Activated naive CD8-positive, alpha-beta T cell treated with anti-CD3 and anti-CD28 coated beads, Interleukin-2, amount 50 U/mL, for 24 hours (primary cell): ENCODE results near the gene DLG2.

Experiments used
- ATAC-seq: fragments of 150-1000 bp; cut with Tn5 transposase; one replicate; pipeline ENCODE4 v1.10.0; 2021
- DNase-seq: peaks from one replicate; pipeline ENCODE4 v3.0.0; 2021
- H3K27ac Mint-ChIP-seq: one replicate; pipeline ENCODE4 v1.8.0; 2021; ENCODE audit warnings: mild to moderate bottlenecking, mixed read lengths
- H3K27me3 Mint-ChIP-seq: one replicate; pipeline ENCODE4 v1.8.0; 2021; ENCODE audit warnings: mixed read lengths
- H3K36me3 Mint-ChIP-seq: one replicate; pipeline ENCODE4 v1.8.0; 2021; ENCODE audit warnings: low read depth, mixed read lengths
- H3K4me1 Mint-ChIP-seq: one replicate; pipeline ENCODE4 v1.8.0; 2021; ENCODE audit warnings: mixed read lengths
- H3K4me3 Mint-ChIP-seq: one replicate; pipeline ENCODE4 v1.8.0; 2021; ENCODE audit warnings: mild to moderate bottlenecking, moderate library complexity, mixed read lengths
- H3K9me3 Mint-ChIP-seq: one replicate; pipeline ENCODE4 v1.8.0; 2021; ENCODE audit warnings: mixed read lengths

DLG2 gene

GRCh38 chr11:84437071-84437980 is 1189.8 kb downstream of the DLG2 start:
- no peak overlapping the region for H3K4me3 Mint-ChIP-seq
- H3K27me3 Mint-ChIP-seq, result peaks cover 3% of the 10 kb centered on the region
- no peak overlapping the region for H3K27ac Mint-ChIP-seq
- H3K36me3 Mint-ChIP-seq, result no peaks in the 10 kb centered on the region
- ATAC-seq (no peak), DNase-seq (no peak)
- no peaks in the 10 kb centered on the region for H3K4me1 Mint-ChIP-seq
- peaks cover 8% of the 10 kb centered on the region for H3K9me3 Mint-ChIP-seq

DNA sequence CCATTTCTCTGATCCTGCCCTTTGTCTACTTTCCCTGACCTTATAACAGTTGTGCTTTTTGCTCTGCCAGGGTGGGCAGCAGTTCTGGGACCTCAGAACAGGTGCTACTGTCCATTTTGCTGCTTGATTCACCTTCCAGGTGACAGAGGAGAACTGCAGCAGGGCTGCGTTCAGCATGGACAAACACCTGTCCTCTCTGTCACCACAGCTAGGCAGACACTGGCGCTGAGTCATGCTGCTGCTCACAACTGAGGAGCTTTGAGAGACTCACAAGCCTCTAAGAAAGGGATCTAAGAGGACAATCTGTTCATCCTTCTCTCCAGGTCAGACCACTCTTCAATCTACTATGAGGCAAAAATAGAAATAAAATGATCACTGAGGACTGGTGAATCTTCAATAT is 1196.5 kb downstream of the DLG2 start:
- Mint-ChIP-seq H3K4me1 (no peaks in the 10 kb centered on the region), H3K9me3 (peaks cover 7% of the 10 kb centered on the region), H3K4me3 (no peak overlapping the region), H3K36me3 (no peaks in the 10 kb centered on the region), H3K27ac (no peak overlapping the region), H3K27me3 (no peaks in the 10 kb centered on the region)
- DNase-seq, result no peak
- no peak for ATAC-seq

DNA sequence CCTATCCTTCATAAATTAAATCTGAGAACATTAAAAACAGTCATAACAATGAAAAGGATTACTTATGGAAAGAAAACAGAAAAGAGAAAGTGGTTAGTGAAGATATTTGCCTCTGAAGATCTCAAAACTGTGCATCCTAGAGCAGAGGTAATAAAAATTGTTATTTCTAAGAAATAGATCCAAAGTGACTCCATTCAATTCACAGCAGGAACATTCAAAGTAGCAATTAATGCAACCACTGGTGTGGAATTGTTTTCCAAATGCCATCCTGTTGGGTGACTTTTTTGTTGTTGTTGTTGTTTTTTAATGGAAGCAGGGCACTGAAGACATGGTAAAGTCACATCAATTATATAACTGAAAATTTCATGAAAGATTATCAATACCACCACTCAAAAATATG is 1201.5 kb downstream of the DLG2 start:
- Mint-ChIP-seq H3K27ac (no peak overlapping the region), H3K4me3 (no peak overlapping the region), H3K27me3 (no peaks in the 10 kb centered on the region), H3K36me3 (no peaks in the 10 kb centered on the region), H3K4me1 (no peaks in the 10 kb centered on the region), H3K9me3 (peaks cover 13% of the 10 kb centered on the region)
- DNase-seq (no peak), ATAC-seq (no peak)

GRCh38 chr11:84420271-84420670 is 1206.9 kb downstream of the DLG2 start:
- Mint-ChIP-seq H3K27me3 (no peaks in the 10 kb centered on the region), H3K27ac (no peak overlapping the region), H3K4me3 (no peak overlapping the region), H3K4me1 (no peaks in the 10 kb centered on the region), H3K9me3 (peaks cover 15% of the 10 kb centered on the region), H3K36me3 (no peaks in the 10 kb centered on the region)
- DNase-seq, result no peak
- ATAC-seq, result no peak

DNA sequence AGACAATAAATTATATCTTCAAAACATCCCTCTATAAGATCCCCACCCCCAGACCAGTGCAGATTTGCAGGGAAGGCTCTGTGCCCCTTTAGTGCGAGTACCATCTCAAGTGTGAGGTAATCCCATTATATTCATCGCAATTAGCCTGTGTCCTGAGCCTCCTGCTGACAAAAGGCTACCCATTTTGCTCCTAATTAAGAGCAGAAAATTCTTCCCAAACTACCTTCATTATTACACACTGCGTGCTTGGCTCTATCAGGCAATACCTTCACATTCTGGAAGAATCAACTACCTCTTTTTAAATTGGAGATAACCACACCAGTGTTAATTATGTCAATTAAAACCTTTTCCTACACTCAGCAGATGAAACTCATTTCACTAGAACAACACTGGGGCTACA is 1207.5 kb downstream of the DLG2 start:
- Mint-ChIP-seq H3K27ac (no peak overlapping the region), H3K4me1 (no peaks in the 10 kb centered on the region), H3K4me3 (no peak overlapping the region), H3K9me3 (peaks cover 15% of the 10 kb centered on the region), H3K36me3 (no peaks in the 10 kb centered on the region), H3K27me3 (no peaks in the 10 kb centered on the region)
- DNase-seq, result no peak
- no peak for ATAC-seq

DNA sequence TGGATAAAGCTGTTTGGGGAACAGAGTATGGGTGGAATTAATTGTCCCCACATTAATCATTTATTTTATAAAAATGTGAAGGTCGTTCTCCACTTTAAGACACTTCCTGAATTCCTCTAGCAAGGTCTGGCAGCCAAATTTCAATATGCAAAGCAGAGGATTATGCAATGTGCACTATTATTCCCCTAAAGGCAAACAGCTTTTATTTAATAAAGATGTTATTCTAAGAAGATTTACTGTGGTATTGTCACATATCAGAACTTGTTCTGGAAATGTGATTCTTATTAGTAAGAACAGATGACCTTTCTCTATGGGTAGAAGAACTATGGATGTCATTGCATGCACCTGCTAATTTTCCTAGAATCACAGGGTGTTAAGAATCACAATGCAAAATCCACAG is 1212.2 kb downstream of the DLG2 start:
- Mint-ChIP-seq H3K4me3 (no peak overlapping the region), H3K36me3 (no peaks in the 10 kb centered on the region), H3K4me1 (no peaks in the 10 kb centered on the region), H3K9me3 (peaks cover 8% of the 10 kb centered on the region), H3K27me3 (no peaks in the 10 kb centered on the region), H3K27ac (no peak overlapping the region)
- DNase-seq, result no peak
- no peak for ATAC-seq

DNA sequence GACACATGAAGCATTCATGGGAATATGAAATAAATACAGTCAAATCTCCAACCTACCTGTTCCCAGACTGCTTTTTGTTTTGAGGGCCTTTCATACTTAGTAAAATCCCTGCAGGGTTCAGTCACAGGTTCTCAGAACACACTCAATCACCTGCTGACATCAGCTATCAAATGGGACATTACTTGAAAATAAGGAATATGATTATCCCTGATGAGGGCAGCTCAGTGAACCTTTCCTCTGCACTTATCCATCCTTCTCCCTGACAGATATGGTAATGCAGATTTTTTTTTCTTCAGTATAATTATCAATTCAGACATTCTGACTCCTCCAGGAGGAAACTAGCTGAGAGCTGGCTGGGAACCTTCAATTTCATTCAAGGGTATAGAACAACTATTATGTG is 1213.6 kb downstream of the DLG2 start:
- no peak for ATAC-seq
- Mint-ChIP-seq H3K36me3 (no peaks in the 10 kb centered on the region), H3K4me3 (no peak overlapping the region), H3K27me3 (no peaks in the 10 kb centered on the region), H3K9me3 (peaks cover 6% of the 10 kb centered on the region), H3K4me1 (no peaks in the 10 kb centered on the region), H3K27ac (no peak overlapping the region)
- no peak for DNase-seq

DNA sequence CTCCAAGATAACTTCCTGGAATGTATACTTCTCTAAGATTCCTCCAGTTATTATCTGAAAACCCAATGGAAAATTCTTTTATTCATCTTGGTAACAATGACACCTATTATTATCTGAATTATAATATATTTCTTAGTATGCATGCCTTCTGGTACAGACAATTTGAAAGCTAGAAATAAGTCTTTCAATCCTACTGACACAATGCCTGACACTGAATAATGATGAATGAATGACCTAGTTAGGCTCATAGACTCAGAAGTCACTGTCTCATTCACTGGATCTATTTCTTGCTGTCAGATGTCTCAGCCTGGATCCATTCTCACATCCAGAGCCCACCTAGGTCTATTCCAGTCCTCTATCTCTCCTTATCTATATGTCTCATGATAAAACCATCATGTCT is 1214.3 kb downstream of the DLG2 start:
- peaks cover 6% of the 10 kb centered on the region for H3K9me3 Mint-ChIP-seq

DNA sequence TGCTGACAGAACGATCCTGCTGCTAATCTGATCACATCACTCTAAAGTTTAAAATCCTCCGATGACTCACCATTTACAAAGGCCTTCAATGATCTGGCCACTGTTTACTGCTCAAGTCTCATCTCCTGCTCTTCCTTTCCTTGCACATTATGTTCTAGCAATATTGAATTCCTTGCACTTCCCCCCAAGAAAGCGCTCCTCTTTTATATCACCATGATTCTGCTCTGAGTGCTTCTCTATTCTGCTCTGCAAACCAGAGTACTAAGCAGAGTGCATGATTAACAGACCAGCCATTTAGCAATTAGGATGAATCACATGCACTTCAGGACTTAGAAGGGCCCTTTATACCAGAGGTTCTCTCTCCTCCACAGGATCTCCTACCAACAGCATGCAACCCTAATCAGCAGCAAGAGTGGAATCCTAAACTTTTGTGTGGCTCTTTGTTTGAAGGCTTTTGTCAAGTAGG is 1218.2 kb downstream of the DLG2 start:
- Mint-ChIP-seq H3K36me3 (no peaks in the 10 kb centered on the region), H3K4me1 (no peaks in the 10 kb centered on the region), H3K4me3 (no peak overlapping the region), H3K27ac (no peak overlapping the region), H3K9me3 (peaks cover 6% of the 10 kb centered on the region), H3K27me3 (no peaks in the 10 kb centered on the region)
- no peak for DNase-seq
- ATAC-seq, result no peak

More for the DNA sequence above, 1214.3 kb downstream of the DLG2 start:
- ATAC-seq (no peak), DNase-seq (no peak)
- Mint-ChIP-seq H3K27me3 (no peaks in the 10 kb centered on the region), H3K27ac (no peak overlapping the region), H3K36me3 (no peaks in the 10 kb centered on the region), H3K4me1 (no peaks in the 10 kb centered on the region), H3K4me3 (no peak overlapping the region)

- no peak for ATAC-seq
- Mint-ChIP-seq H3K27me3 (no peaks in the 10 kb centered on the region), H3K9me3 (peaks cover 13% of the 10 kb centered on the region)
Measured at GRCh38 chr11:84407091-84407490, 1220.1 kb downstream of the DLG2 start.

DNA sequence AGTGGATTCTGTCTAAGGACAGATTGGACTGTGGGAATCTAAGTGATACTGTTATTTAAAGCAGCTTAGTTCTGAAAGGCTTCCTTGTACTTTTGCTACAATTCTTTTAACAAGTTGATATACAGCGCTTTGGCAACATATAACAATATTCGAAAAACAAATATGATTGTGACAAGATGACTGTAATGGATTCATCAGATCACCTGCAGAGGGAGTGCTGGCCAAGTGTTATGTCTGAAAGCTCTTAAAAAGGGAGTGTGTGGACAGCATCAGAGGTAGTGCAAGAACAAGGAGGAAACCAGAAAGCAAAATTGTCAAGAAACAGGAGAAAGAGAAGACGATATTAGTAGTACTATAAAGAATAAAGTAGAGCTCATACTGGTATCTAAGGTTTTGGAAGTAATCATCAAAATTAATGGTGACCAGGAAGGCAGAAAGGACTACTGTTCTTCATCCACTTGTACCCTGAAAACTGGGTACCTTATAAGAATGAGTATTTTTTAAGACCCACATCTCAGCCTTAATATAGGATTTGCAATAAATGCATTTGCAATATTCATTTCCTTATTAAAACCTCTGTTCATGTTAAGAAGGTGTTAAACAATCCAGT is 1229.0 kb downstream of the DLG2 start:
- Mint-ChIP-seq H3K36me3 (no peaks in the 10 kb centered on the region), H3K4me1 (no peaks in the 10 kb centered on the region), H3K27me3 (no peaks in the 10 kb centered on the region), H3K9me3 (no peaks in the 10 kb centered on the region), H3K27ac (no peak overlapping the region), H3K4me3 (no peak overlapping the region)
- DNase-seq, result no peak
- no peak for ATAC-seq

More at GRCh38 chr11:84407091-84407490, 1220.1 kb downstream of the DLG2 start:
- Mint-ChIP-seq H3K4me3 (no peak overlapping the region), H3K27ac (no peak overlapping the region), H3K36me3 (no peaks in the 10 kb centered on the region), H3K4me1 (no peaks in the 10 kb centered on the region)
- DNase-seq, result no peak

GRCh38 chr11:84396521-84396920 is 1230.6 kb downstream of the DLG2 start:
- Mint-ChIP-seq H3K4me3 (no peak overlapping the region), H3K4me1 (no peaks in the 10 kb centered on the region), H3K27me3 (no peaks in the 10 kb centered on the region), H3K27ac (no peak overlapping the region), H3K36me3 (no peaks in the 10 kb centered on the region), H3K9me3 (no peaks in the 10 kb centered on the region)
- ATAC-seq (no peak), DNase-seq (no peak)

DNA sequence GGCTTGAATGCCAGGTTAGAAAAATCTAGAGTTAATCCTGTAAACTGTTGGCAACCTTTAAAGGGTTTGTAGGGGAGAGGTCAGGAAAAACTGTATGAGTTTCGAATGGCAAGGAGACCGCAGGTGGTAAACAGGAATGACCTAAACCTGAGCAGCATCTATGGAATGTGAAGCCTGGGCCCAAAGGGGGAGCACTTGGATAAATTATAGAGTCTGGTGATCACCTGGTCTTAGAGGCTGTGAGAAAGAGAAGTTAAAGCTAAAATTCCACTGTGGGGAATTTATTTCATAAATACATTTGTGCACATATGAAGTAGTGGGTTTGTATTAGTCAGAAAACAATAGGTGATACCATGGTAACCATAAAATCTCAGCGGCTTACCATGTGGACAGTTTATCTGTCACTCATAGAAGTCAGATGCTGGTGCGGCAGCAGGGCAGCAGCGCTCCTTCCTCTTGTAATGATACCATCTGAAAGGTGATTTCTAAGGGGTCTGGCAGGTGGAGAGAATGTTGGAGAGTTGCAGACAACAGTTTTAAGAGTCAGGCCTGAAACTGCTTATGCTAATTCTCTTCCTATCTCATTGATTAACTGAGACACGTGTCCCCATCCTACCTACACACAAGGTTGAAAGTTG is 1236.6 kb downstream of the DLG2 start:
- Mint-ChIP-seq H3K27ac (no peak overlapping the region), H3K36me3 (no peaks in the 10 kb centered on the region), H3K4me1 (no peaks in the 10 kb centered on the region), H3K9me3 (no peaks in the 10 kb centered on the region), H3K27me3 (no peaks in the 10 kb centered on the region), H3K4me3 (no peak overlapping the region)
- DNase-seq (no peak), ATAC-seq (no peak)

DNA sequence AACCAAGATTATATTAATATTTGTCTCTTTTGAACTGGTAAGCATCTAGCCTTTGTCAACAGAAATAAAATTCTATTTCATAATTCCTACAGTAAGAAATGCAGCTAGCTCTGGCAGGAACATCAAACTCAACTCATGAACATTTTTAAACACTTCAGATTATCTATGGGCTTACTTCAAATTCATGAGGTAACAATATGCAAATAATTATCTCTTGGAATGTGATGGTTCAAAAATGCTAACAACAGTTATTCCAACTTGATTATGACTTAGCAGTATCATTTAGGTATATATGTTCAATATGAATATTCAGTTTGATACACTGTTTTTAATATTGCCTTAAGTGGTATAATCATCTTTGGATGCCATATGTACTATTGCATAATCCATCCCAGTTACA is 1237.4 kb downstream of the DLG2 start:
- Mint-ChIP-seq H3K27ac (no peak overlapping the region), H3K4me1 (no peaks in the 10 kb centered on the region), H3K27me3 (no peaks in the 10 kb centered on the region), H3K4me3 (no peak overlapping the region), H3K36me3 (no peaks in the 10 kb centered on the region), H3K9me3 (no peaks in the 10 kb centered on the region)
- ATAC-seq (no peak), DNase-seq (no peak)

DNA sequence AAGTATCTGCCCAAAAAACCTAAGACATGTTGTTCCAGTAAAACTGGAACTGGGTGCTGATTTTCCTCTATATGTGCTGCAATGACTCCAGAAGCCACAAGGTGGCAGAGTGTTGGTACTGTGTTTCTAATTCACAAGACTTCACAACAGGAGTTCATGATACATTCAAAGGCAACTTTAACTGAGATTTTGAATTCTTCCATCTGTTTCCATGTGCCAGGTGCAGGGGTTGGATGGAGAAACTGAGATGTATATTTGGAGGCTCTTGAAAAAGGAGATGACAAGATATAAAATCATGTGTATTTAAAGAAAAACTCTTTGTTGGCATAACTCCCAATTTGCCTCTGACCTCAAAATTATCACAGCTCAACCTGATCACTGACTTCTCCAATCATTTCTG is 1242.4 kb downstream of the DLG2 start:
- no peak overlapping the region for H3K27ac Mint-ChIP-seq
- H3K4me1 Mint-ChIP-seq, result no peaks in the 10 kb centered on the region
- H3K4me3 Mint-ChIP-seq, result no peak overlapping the region
- no peaks in the 10 kb centered on the region for H3K36me3 Mint-ChIP-seq
- no peaks in the 10 kb centered on the region for H3K9me3 Mint-ChIP-seq
- H3K27me3 Mint-ChIP-seq, result no peaks in the 10 kb centered on the region
- DNase-seq (peak; percentile 13), ATAC-seq (no peak)
